Lower leg skin (tissue), 4 donors: ENCODE data around the gene KRT10. TPM values are rescaled to one million over a fixed set of nuclear protein-coding genes. Genes with fewer than 3 reads are reported as not detected.
"Not testable (repeated sequence)": the region's sequence is repeated elsewhere in the genome, so short reads cannot be mapped to it uniquely, and the experiment has no call there.

Experiments
- DNase-seq, 2 donors: peaks; one replicate each; pipeline ENCODE4 v3.0.0-alpha.2; 2019; ENCODE audit warnings: low spot score in 2 of 2
- H3K4me3 ChIP-seq: fragments of 200-600 bp; sonication (generic); 2 replicates; pipeline ENCODE4 v1.5.1; 2017; ENCODE audit warnings: mild to moderate bottlenecking, low read depth; ENCODE audit not compliant: poor library complexity, severe bottlenecking
- CTCF ChIP-seq, 3 donors: fragments of 450-650 bp; IDR thresholded peaks; one replicate each; pipeline ENCODE4 v1.5.1; 2016; ENCODE audit warnings: antibody characterized with exemption in 3 of 3, mild to moderate bottlenecking in 3 of 3, moderate library complexity in 2 of 3
- POLR2A ChIP-seq, 2 donors: fragments of 450-650 bp; IDR thresholded peaks; one replicate each; pipeline ENCODE4 v1.6.1; 2016 to 2017; ENCODE audit warnings: antibody characterized with exemption in 2 of 2, mild to moderate bottlenecking in 1 of 2, moderate library complexity in 1 of 2
- WGBS, 2 donors: methylation state at CpG; one replicate each; pipeline ENCODE4 v1.1.5; 2018; 5-methylcytosine and 5-hydroxymethylcytosine counted together
- intact Hi-C: fragments of 100-400 bp; cut with DNase I; formaldehyde crosslinking; loops from one replicate; pipeline ENCODE4 v1.15.0; 2023; ENCODE audit warnings: low total_unique reads
- total RNA-seq, 4 donors: library from RNA; depleted of rRNA; stranded (reverse); fragments of >200 nt; gene quantifications; one replicate each; pipeline ENCODE4 v1.1.0, GENCODE V29; 2016

Gene KRT10
- total RNA-seq, 4 donors from 2014 or later = 4,878 to 8,317 (median 6,442) TPM

- intact Hi-C loops = no loop called here
- whole genome bisulfite sequencing, 2 donors = 85 to 91% methylated on average over 4 of the region's 4 CpGs
- DNase-seq = no peak
- no peak overlapping the region for H3K4me3 ChIP-seq
- TF ChIP-seq POLR2A (IDR thresholded peaks at IDR 0.05) (no peak), CTCF (IDR thresholded peaks at IDR 0.05) (no peak)
Measured at GRCh38 chr17:40817103-40817682, 5.2 kb downstream of the KRT10 start.

GRCh38 chr17:40816569-40816968 is 5.8 kb downstream of the KRT10 start:
- 77 to 80% methylated on average over 3 of the region's 3 CpGs for WGBS, 2 donors
- DNase-seq = no peak
- intact Hi-C loops = no loop called here
- no peak overlapping the region for H3K4me3 ChIP-seq
- TF ChIP-seq POLR2A (IDR thresholded peaks at IDR 0.05) (no peak), CTCF (IDR thresholded peaks at IDR 0.05) (no peak)

GRCh38 chr17:40815381-40815780 is 7.0 kb downstream of the KRT10 start:
- TF ChIP-seq POLR2A (IDR thresholded peaks at IDR 0.05) (no peak), CTCF (IDR thresholded peaks at IDR 0.05) (no peak)
- intact Hi-C loops = no loop called here
- no peak overlapping the region for H3K4me3 ChIP-seq
- 92 to 94% methylated on average over 1 of the region's 1 CpG for WGBS, 2 donors
- DNase-seq = no peak

GRCh38 chr17:40814657-40815056 is 7.8 kb downstream of the KRT10 start:
- H3K4me3 ChIP-seq, DNase-seq, intact Hi-C loops: not testable (repeated sequence)
- WGBS, 2 donors = 72 to 93% methylated on average over 3 of the region's 3 CpGs

- 34 to 56% methylated on average over 4 of the region's 4 CpGs for WGBS, 2 donors
- H3K4me3 ChIP-seq = no peak overlapping the region
- intact Hi-C loops = no loop called here
- no peak for DNase-seq
- no peak for TF ChIP-seq CTCF (IDR thresholded peaks at IDR 0.05)
- TF ChIP-seq POLR2A (IDR thresholded peaks at IDR 0.05) = no peak
Measured at GRCh38 chr17:40813804-40814203, 8.6 kb downstream of the KRT10 start.

- no peak overlapping the region for H3K4me3 ChIP-seq
- WGBS, 2 donors = 77 to 87% methylated on average over 3 of the region's 3 CpGs
Measured at GRCh38 chr17:40812639-40813038, 9.8 kb downstream of the KRT10 start.

More at GRCh38 chr17:40812639-40813038, 9.8 kb downstream of the KRT10 start:
- no peak for DNase-seq
- TF ChIP-seq POLR2A (IDR thresholded peaks at IDR 0.05) (no peak), CTCF (IDR thresholded peaks at IDR 0.05) (no peak)
- intact Hi-C loops = no loop called here
